ENCODE measurements around the gene DNAAF1.

DNA sequence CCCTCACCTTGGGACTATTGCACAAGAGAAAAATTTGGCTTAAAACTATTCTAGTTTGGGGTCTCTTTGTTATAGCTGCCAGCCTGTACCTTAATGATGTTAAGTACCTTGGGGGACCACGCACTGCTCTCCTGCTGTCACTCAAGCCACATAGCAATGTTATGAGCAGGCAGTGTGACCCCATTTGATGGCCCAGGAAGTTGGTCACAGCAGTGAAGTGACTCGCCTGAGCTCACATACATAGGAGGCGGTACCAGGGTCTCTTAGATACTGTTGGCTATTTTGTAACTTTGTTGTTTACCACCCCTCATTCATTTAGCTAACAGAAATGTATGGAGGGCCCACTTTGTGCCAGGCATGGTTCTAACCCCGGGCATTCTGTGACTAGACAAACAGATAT, 78.3 kb downstream of the DNAAF1 start:
- TF ChIP-seq CTCF (conservative IDR thresholded peaks at IDR 0.05; ENCODE audit: low read depth in 2 of 2) (no peak), STAT1 (IDR thresholded peaks at IDR 0.05; ENCODE audit: unreplicated experiment) (no peak), CREB1 (CRISPR knock-in tag; IDR thresholded peaks at IDR 0.05; ENCODE audit: low read depth) (no peak), JUNB (IDR thresholded peaks at IDR 0.05; ENCODE audit: unreplicated experiment) (no peak), EZH2phosphoT487 (IDR thresholded peaks at IDR 0.05; ENCODE audit: unreplicated experiment) (no peak), POLR2AphosphoS5 (IDR thresholded peaks at IDR 0.05; ENCODE audit: low read depth) (no peak), EZH2 (IDR thresholded peaks at IDR 0.05; ENCODE audit: low read depth, unreplicated experiment) (no peak)
- TF ChIP-seq, protein P1, sequence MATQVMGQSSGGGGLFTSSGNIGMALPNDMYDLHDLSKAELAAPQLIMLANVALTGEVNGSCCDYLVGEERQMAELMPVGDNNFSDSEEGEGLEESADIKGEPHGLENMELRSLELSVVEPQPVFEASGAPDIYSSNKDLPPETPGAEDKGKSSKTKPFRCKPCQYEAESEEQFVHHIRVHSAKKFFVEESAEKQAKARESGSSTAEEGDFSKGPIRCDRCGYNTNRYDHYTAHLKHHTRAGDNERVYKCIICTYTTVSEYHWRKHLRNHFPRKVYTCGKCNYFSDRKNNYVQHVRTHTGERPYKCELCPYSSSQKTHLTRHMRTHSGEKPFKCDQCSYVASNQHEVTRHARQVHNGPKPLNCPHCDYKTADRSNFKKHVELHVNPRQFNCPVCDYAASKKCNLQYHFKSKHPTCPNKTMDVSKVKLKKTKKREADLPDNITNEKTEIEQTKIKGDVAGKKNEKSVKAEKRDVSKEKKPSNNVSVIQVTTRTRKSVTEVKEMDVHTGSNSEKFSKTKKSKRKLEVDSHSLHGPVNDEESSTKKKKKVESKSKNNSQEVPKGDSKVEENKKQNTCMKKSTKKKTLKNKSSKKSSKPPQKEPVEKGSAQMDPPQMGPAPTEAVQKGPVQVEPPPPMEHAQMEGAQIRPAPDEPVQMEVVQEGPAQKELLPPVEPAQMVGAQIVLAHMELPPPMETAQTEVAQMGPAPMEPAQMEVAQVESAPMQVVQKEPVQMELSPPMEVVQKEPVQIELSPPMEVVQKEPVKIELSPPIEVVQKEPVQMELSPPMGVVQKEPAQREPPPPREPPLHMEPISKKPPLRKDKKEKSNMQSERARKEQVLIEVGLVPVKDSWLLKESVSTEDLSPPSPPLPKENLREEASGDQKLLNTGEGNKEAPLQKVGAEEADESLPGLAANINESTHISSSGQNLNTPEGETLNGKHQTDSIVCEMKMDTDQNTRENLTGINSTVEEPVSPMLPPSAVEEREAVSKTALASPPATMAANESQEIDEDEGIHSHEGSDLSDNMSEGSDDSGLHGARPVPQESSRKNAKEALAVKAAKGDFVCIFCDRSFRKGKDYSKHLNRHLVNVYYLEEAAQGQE (IDR thresholded peaks at IDR 0.05; ENCODE audit: unreplicated experiment) = no peak
